IPS DF 4.7 (cell line): ENCODE results near the gene COA8.

Experiments
- DNase-seq: peaks from one replicate; pipeline ENCODE4 v3.0.0-alpha.2; 2013; ENCODE audit warnings: low spot score; ENCODE audit errors: extremely low read depth

The COA8 gene

GRCh38 chr14:103547941-103548462 is 14.8 kb upstream of the COA8 start:
- DNase-seq: no peak

- DNase-seq: no peak
These were observed 14.1 kb upstream of the COA8 start for GRCh38 chr14:103548463-103549351.

- no peak for DNase-seq
These were observed 13.1 kb upstream of the COA8 start for GRCh38 chr14:103549361-103550311.

- DNase-seq: no peak
These were observed 12.1 kb upstream of the COA8 start for GRCh38 chr14:103550451-103551337.

- no peak for DNase-seq
These were observed 11.4 kb upstream of the COA8 start for GRCh38 chr14:103551338-103551762.

- no peak for DNase-seq
These were observed 10.5 kb upstream of the COA8 start for GRCh38 chr14:103552011-103552845.

- DNase-seq: no peak
These were observed 9.9 kb upstream of the COA8 start for GRCh38 chr14:103552846-103553210.

GRCh38 chr14:103555559-103556337 is 7.0 kb upstream of the COA8 start:
- DNase-seq: no peak

- DNase-seq: no peak
These were observed 5.6 kb upstream of the COA8 start for GRCh38 chr14:103556946-103557758.

GRCh38 chr14:103558071-103558882 is 4.5 kb upstream of the COA8 start:
- DNase-seq: no peak

- no peak for DNase-seq
These were observed 3.0 kb upstream of the COA8 start for GRCh38 chr14:103559766-103560165.

GRCh38 chr14:103560691-103561090 is 2.1 kb upstream of the COA8 start:
- no peak for DNase-seq

- DNase-seq: no peak
These were observed 1.2 kb upstream of the COA8 start for GRCh38 chr14:103561381-103562178.

- no peak for DNase-seq
These were observed 656 bp upstream of the COA8 start for GRCh38 chr14:103562179-103562428.

- DNase-seq: no peak
These were observed 463 bp downstream of the COA8 start for GRCh38 chr14:103563226-103563620.

- no peak for DNase-seq
These were observed 1.2 kb downstream of the COA8 start for GRCh38 chr14:103563844-103564505.
